GM12875 (cell line): Measurements from ENCODE around the gene POGZ.

Experiments
- H3K4me3 ChIP-seq: one replicate; pipeline ENCODE4 v1.5.1; 2011; ENCODE audit warnings: low read depth, low read length, control low read depth
- TF ChIP-seq, protein P1 (sequence below): IDR thresholded peaks from 2 replicates; pipeline ENCODE4 v1.5.1; 2011; ENCODE audit warnings: low read depth, mild to moderate bottlenecking, control low read depth, inconsistent platforms, low read length, moderate library complexity, borderline replicate concordance; ENCODE audit not compliant: insufficient read depth

The POGZ gene

DNA sequence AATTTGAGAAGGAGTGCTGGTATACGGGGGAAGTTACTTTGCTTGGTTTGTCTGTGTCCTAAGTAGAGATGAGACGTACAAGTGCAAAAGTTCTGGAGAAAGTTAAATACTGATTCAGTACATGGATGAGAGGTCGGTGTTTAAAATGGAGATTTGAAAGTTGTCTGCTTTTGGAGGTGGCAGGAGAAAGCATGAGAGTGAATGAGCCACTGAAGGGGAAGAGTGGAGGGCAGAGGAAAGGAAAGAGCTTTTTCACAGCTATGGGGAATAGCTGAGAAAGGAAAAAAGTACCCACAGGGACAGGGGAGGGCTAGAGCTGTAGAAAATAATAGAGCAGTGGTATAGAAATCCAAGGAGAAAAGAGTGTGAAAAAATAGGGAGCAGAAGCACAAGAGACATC, 33.7 kb upstream of the POGZ start:
- TF ChIP-seq, protein P1, sequence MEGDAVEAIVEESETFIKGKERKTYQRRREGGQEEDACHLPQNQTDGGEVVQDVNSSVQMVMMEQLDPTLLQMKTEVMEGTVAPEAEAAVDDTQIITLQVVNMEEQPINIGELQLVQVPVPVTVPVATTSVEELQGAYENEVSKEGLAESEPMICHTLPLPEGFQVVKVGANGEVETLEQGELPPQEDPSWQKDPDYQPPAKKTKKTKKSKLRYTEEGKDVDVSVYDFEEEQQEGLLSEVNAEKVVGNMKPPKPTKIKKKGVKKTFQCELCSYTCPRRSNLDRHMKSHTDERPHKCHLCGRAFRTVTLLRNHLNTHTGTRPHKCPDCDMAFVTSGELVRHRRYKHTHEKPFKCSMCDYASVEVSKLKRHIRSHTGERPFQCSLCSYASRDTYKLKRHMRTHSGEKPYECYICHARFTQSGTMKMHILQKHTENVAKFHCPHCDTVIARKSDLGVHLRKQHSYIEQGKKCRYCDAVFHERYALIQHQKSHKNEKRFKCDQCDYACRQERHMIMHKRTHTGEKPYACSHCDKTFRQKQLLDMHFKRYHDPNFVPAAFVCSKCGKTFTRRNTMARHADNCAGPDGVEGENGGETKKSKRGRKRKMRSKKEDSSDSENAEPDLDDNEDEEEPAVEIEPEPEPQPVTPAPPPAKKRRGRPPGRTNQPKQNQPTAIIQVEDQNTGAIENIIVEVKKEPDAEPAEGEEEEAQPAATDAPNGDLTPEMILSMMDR, result no peak
- H3K4me3 ChIP-seq, result no peak overlapping the region

DNA sequence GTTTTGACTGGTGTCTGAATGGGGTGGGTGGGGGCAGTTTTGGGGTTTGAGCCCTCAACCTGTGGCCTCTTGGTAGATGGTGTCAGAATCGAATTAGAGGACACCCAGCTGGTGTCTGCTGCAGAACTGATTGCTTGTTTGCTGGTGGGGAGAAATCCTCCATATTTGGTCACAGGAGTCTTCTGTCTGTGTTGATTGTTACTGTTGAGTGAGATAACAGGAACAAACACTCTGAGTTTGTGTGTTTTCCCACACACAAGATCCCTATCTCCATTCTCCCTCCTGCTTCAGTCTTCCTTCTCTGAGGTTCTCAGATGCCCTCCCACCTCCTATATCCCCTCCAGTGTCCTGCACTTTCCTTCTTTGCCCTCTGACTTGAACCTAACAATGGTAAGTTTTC, 32.8 kb upstream of the POGZ start:
- TF ChIP-seq, protein P1, result no peak
- H3K4me3 ChIP-seq, result no peak overlapping the region

DNA sequence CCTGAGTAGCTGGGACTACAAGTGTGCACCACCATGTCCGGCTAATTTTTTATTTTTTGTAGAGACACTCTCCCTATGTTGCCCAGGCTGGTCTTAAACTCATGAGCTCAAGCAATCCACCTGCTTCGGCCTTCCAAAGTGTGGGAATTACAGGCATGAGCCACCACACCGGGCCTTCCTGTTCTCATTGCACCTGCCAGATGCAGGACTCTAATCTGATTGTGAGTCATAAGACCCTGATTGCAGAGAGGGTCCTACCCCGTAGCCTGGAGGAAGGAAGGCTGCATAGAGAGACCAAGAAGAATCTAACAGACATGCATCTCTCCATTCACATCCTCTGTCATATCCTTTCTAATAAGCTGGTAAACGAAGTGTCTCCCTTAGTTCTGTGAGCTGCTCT, 32.3 kb upstream of the POGZ start:
- TF ChIP-seq, protein P1, result no peak
- H3K4me3 ChIP-seq, result no peak overlapping the region

DNA sequence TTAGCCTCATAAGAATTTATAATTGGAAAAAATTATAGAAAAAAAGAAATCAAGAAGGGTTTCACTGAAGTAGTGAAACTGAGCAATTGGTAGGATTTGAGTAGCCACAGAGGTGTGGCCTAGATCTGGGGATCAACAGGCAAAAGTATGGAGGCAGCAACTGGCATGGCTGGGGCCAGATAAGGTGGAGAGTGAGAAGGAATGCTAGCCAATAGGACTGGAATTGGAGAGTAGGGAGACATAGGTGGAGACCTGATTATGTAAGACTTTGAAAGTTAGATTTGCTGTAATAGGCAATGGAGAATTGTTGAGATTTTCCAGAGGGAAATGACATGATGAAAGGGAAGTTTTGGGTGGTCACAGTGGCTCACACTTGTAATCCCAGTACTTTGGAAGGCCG, 27.3 kb upstream of the POGZ start:
- H3K4me3 ChIP-seq, result no peak overlapping the region
- TF ChIP-seq, protein P1, result no peak

DNA sequence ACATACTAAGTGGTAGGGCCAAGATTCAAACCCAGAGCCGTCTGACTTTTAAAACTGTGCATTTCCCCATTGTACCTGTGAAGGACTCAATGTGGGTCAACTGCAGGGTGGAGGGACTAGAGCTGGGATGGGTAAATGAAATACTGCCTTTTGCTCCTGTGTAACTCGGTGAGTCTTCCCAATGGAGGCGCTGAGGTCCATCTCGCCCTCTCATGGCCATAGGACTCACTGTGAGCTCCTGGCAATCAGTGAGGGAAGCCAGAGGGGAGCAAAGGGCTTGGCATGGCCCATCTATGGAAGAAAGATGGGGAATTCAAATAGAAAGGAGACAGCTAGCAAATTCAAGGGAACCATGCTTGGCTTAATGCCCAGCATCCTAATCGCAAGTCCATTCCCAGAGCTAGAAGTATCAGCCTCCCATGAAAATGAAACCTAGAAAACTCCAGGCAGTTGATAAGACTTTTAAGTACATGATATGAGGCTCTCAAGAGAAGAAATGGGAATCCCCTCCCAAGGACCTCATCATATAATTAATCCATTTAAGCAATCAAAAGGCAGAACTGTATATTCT, 26.5 kb upstream of the POGZ start:
- TF ChIP-seq, protein P1, result no peak

DNA sequence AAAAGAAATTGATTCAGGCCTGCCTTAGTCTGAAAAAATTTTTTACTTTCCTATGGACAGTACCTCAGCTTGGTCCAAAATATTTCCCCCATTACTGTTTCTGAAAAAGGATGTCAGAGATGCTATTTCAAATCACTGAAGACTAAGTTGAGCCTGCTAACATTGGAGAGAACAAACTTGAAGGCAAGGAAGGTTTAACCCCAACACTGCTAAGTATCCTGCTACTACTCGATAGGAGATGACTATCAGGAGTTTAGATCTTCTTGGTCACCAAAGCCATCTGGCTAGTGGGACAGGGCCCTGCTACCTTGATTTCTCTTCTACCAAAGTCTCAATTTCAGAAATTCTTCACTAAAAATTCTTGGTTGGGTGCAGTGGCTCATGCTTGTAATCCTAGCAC, 22.7 kb upstream of the POGZ start:
- TF ChIP-seq, protein P1, result no peak
- no peak overlapping the region for H3K4me3 ChIP-seq

More for the DNA sequence above, 26.5 kb upstream of the POGZ start:
- H3K4me3 ChIP-seq, result no peak overlapping the region

DNA sequence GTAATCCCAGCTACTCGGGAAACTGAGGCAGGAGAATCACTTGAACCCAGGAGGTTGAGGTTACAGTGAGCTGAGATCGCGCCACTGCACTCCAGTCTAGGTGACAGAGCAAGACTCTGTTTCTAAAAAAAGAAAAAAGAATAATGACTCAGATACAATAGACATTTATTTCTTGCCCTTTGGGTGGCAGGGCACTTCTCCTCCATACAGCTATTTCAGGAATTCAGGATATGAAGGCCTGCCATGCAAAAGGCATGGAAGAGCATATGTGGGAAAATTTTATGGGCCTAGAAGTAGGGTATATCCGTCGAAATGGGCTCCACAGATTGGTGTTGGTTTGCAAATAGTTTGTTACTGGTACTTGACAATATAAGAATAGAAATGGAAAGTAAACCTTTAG, 20.2 kb upstream of the POGZ start:
- TF ChIP-seq, protein P1, result no peak
- H3K4me3 ChIP-seq, result no peak overlapping the region
